ENCODE results near the gene MAMLD1. TPM values are rescaled to one million over a fixed set of nuclear protein-coding genes. Genes with fewer than 3 reads are reported as not detected.

Gene MAMLD1
- total RNA-seq, 1 experiment from 2014 or later, result 5.5 TPM

- DNase-seq, result peak; percentile 53 to 65
- Histone ChIP-seq H3K27me3 (no peaks in the 10 kb centered on the region), H3K27ac (peak overlapping the region; percentile 90)
Measured at GRCh38 chrX:150363561-150364346, 637 bp downstream of the MAMLD1 start.

GRCh38 chrX:150364347-150365050 lies 1.4 kb downstream of the MAMLD1 start:
- H3K9me3 ChIP-seq (replicated peaks), result no peaks in the 10 kb centered on the region
- peak; percentile 18 to 50 for DNase-seq
- H3K4me3 ChIP-seq, result peak overlapping the region; percentile 67
- no peaks in the 10 kb centered on the region for H3K4me1 ChIP-seq
- H3K27ac ChIP-seq, result peak overlapping the region; percentile 90
- no peaks in the 10 kb centered on the region for H3K27me3 ChIP-seq
- no peaks in the 10 kb centered on the region for H3K36me3 ChIP-seq

More at GRCh38 chrX:150363561-150364346, 637 bp downstream of the MAMLD1 start:
- no peaks in the 10 kb centered on the region for H3K9me3 ChIP-seq (replicated peaks)
- no peaks in the 10 kb centered on the region for H3K36me3 ChIP-seq
- H3K4me3 ChIP-seq, result peak overlapping the region; percentile 67
- no peaks in the 10 kb centered on the region for H3K4me1 ChIP-seq

- no peaks in the 10 kb centered on the region for H3K4me1 ChIP-seq
- no peaks in the 10 kb centered on the region for H3K9me3 ChIP-seq (replicated peaks)
- peak; percentile 81 to 83 for DNase-seq
- no peaks in the 10 kb centered on the region for H3K36me3 ChIP-seq
- H3K27me3 ChIP-seq, result no peaks in the 10 kb centered on the region
- peak overlapping the region; percentile 67 for H3K4me3 ChIP-seq
- peak overlapping the region; percentile 90 for H3K27ac ChIP-seq
Measured at GRCh38 chrX:150365051-150365989, 2.2 kb downstream of the MAMLD1 start.

- peak overlapping the region; percentile 67 for H3K4me3 ChIP-seq
- peak overlapping the region; percentile 90 for H3K27ac ChIP-seq
- no peaks in the 10 kb centered on the region for H3K36me3 ChIP-seq
- no peaks in the 10 kb centered on the region for H3K9me3 ChIP-seq (replicated peaks)
- H3K4me1 ChIP-seq, result no peaks in the 10 kb centered on the region
- peak; percentile 60 to 72 for DNase-seq
- no peaks in the 10 kb centered on the region for H3K27me3 ChIP-seq
Measured at GRCh38 chrX:150365990-150366911, 3.1 kb downstream of the MAMLD1 start.

GRCh38 chrX:150366951-150367545 lies 3.9 kb downstream of the MAMLD1 start:
- Histone ChIP-seq H3K27ac (no peak overlapping the region), H3K9me3 (replicated peaks) (no peaks in the 10 kb centered on the region), H3K36me3 (no peaks in the 10 kb centered on the region), H3K27me3 (no peaks in the 10 kb centered on the region), H3K4me3 (peak overlapping the region; percentile 67; the same call in 1 of the 2 replicates), H3K4me1 (no peaks in the 10 kb centered on the region)
- no peak for DNase-seq

GRCh38 chrX:150370589-150371312 lies 7.6 kb downstream of the MAMLD1 start:
- no peaks in the 10 kb centered on the region for H3K27me3 ChIP-seq
- no peak for DNase-seq
- H3K4me1 ChIP-seq, result no peaks in the 10 kb centered on the region
- H3K27ac ChIP-seq, result no peak overlapping the region
- no peaks in the 10 kb centered on the region for H3K9me3 ChIP-seq (replicated peaks)
- no peak overlapping the region for H3K4me3 ChIP-seq
- no peaks in the 10 kb centered on the region for H3K36me3 ChIP-seq

- Histone ChIP-seq H3K27ac (no peak overlapping the region), H3K27me3 (no peaks in the 10 kb centered on the region), H3K4me3 (no peak overlapping the region), H3K36me3 (no peaks in the 10 kb centered on the region), H3K4me1 (no peaks in the 10 kb centered on the region), H3K9me3 (replicated peaks) (no peaks in the 10 kb centered on the region)
- no peak for DNase-seq
Measured at GRCh38 chrX:150371877-150372276, 8.8 kb downstream of the MAMLD1 start.

GRCh38 chrX:150372280-150372679 lies 9.2 kb downstream of the MAMLD1 start:
- Histone ChIP-seq H3K36me3 (no peaks in the 10 kb centered on the region), H3K27me3 (no peaks in the 10 kb centered on the region), H3K27ac (no peak overlapping the region), H3K9me3 (replicated peaks) (no peaks in the 10 kb centered on the region), H3K4me1 (no peaks in the 10 kb centered on the region), H3K4me3 (no peak overlapping the region)
- DNase-seq, result no peak

GRCh38 chrX:150372756-150373155 lies 9.6 kb downstream of the MAMLD1 start:
- Histone ChIP-seq H3K4me1 (no peaks in the 10 kb centered on the region), H3K36me3 (no peaks in the 10 kb centered on the region), H3K4me3 (no peak overlapping the region), H3K27ac (no peak overlapping the region), H3K27me3 (no peaks in the 10 kb centered on the region), H3K9me3 (replicated peaks) (no peaks in the 10 kb centered on the region)
- no peak for DNase-seq

GRCh38 chrX:150375243-150375770 lies 12.2 kb downstream of the MAMLD1 start:
- Histone ChIP-seq H3K9me3 (replicated peaks) (no peaks in the 10 kb centered on the region), H3K4me3 (no peak overlapping the region), H3K27me3 (no peaks in the 10 kb centered on the region), H3K27ac (no peak overlapping the region), H3K36me3 (no peaks in the 10 kb centered on the region), H3K4me1 (no peaks in the 10 kb centered on the region)
- no peak for DNase-seq

GRCh38 chrX:150377005-150377404 lies 13.9 kb downstream of the MAMLD1 start:
- no peaks in the 10 kb centered on the region for H3K4me1 ChIP-seq
- DNase-seq, result no peak
- no peaks in the 10 kb centered on the region for H3K27me3 ChIP-seq

GRCh38 chrX:150405006-150405405 lies 41.9 kb downstream of the MAMLD1 start:
- H3K4me1 ChIP-seq, result no peaks in the 10 kb centered on the region
- no peak for DNase-seq
- H3K36me3 ChIP-seq, result no peaks in the 10 kb centered on the region
- H3K27me3 ChIP-seq, result no peaks in the 10 kb centered on the region
- H3K9me3 ChIP-seq (replicated peaks), result no peaks in the 10 kb centered on the region
- no peak overlapping the region for H3K4me3 ChIP-seq
- no peak overlapping the region for H3K27ac ChIP-seq

More at GRCh38 chrX:150377005-150377404, 13.9 kb downstream of the MAMLD1 start:
- Histone ChIP-seq H3K9me3 (replicated peaks) (no peaks in the 10 kb centered on the region), H3K36me3 (no peaks in the 10 kb centered on the region), H3K27ac (no peak overlapping the region), H3K4me3 (no peak overlapping the region)

GRCh38 chrX:150405576-150405975 lies 42.5 kb downstream of the MAMLD1 start:
- no peaks in the 10 kb centered on the region for H3K27me3 ChIP-seq
- no peaks in the 10 kb centered on the region for H3K4me1 ChIP-seq
- H3K9me3 ChIP-seq (replicated peaks), result no peaks in the 10 kb centered on the region
- H3K27ac ChIP-seq, result no peak overlapping the region
- no peak overlapping the region for H3K4me3 ChIP-seq
- DNase-seq, result no peak
- no peaks in the 10 kb centered on the region for H3K36me3 ChIP-seq

Data from SJCRH30 (cell line).